ENCODE results near the gene STKLD1. TPM values are rescaled to one million over a fixed set of nuclear protein-coding genes. Genes with fewer than 3 reads are reported as not detected.
"Not testable (repeated sequence)": the region's sequence is repeated elsewhere in the genome, so short reads cannot be mapped to it uniquely, and the experiment has no call there.

Gene STKLD1
- total RNA-seq, 1 donor: 2.6 TPM

GRCh38 chr9:133332381-133332730 is 43.8 kb upstream of the STKLD1 start:
- no peak overlapping the region for H3K4me3 ChIP-seq (ENCODE audit: low read depth, low read length)
- no peak for DNase-seq (ENCODE audit: low read depth)
- no peak for TF ChIP-seq CTCF (IDR thresholded peaks at IDR 0.05; ENCODE audit: insufficient read depth, low read depth, low read length)

DNA sequence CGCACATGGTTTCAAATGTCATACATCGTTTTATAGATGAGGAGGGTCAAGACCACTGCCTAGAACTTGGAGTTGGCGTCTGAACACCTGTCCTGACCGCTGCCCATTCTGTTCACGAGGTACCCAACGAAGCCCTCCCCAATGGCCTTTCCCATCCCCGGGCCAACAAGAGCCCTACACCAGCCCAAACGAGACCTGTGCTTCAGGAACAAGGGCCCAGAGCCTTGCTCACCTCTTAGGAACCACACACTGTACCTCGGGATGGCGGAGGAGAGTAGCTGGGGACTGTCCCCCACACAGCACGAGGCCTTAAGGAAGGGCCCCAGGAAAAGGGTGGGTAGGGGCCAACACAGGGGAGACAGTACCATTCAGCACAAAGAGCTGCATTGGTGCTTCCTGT is 43.2 kb upstream of the STKLD1 start:
- DNase-seq (ENCODE audit: low read depth): no peak
- H3K4me3 ChIP-seq (ENCODE audit: low read depth, low read length): no peak overlapping the region
- no peak for TF ChIP-seq CTCF (IDR thresholded peaks at IDR 0.05; ENCODE audit: insufficient read depth, low read depth, low read length)

- no peak for DNase-seq (ENCODE audit: low read depth)
- TF ChIP-seq CTCF (IDR thresholded peaks at IDR 0.05; ENCODE audit: insufficient read depth, low read depth, low read length): no peak
- H3K4me3 ChIP-seq (ENCODE audit: low read depth, low read length): no peak overlapping the region
Measured at GRCh38 chr9:133333566-133333965, 42.6 kb upstream of the STKLD1 start.

GRCh38 chr9:133334161-133334560 is 42.0 kb upstream of the STKLD1 start:
- no peak overlapping the region for H3K4me3 ChIP-seq (ENCODE audit: low read depth, low read length)
- DNase-seq (ENCODE audit: low read depth): no peak
- TF ChIP-seq CTCF (IDR thresholded peaks at IDR 0.05; ENCODE audit: insufficient read depth, low read depth, low read length): no peak

GRCh38 chr9:133334888-133335287 is 41.3 kb upstream of the STKLD1 start:
- not testable (repeated sequence) for DNase-seq (ENCODE audit: low read depth)

DNA sequence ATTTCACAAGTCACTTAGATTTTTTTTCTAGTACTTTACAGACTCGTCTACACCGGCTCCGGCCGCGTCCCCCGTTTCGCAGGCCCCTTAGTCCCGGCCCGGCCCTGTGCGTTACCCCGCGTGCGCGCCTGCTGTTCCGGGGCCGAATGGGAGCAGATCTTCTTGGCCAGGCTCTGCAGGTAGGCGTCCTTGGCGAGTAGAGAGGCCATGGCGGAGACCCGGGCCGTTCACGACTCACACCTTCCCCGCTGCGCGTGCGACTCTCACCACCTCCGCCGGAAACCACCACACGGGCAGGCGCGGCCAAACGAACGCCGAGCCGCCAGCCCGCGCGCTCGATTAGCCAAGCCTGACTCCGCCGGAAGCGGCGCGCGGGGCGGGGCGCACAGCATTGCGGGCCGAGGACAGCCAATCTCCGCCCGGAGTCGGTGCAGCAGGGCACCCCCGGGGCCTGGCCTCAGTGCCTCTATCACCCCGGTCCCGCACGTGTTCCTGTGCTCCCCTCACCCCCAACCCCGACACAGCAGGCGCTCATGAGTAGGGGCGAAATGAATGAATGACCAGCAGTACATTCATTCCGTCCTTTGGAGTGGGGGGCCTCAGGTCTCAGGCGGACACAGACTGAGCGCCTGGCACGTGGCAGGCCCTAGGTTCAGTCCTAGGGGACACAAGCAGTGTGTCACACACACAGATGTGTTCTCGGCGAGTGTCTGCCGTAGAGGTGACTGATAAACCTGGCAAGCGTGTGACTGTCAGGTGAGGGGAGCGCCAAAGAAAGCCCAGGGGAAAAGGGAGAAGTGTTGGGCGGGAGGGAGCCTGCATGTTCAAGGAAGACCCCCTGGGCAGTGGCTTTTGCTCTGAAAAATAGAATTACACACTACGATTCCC is 40.0 kb upstream of the STKLD1 start, which contains the start of gene SURF6:
Gene SURF6 (minus strand): TSS at position 265 of the 888 bp plus-strand sequence. CDS start 56 bp downstream, at position 209.
- H3K4me3 ChIP-seq (ENCODE audit: low read depth, low read length): peak within 1 kb of the TSS; percentile 89
- peak; percentile 85 for DNase-seq (ENCODE audit: low read depth)
- no peak for TF ChIP-seq CTCF (IDR thresholded peaks at IDR 0.05; ENCODE audit: insufficient read depth, low read depth, low read length)

More at GRCh38 chr9:133334888-133335287, 41.3 kb upstream of the STKLD1 start:
- peak overlapping the region; percentile 89 for H3K4me3 ChIP-seq (ENCODE audit: low read depth, low read length)

GRCh38 chr9:133339641-133340040 is 36.5 kb upstream of the STKLD1 start:
- no peak for TF ChIP-seq CTCF (IDR thresholded peaks at IDR 0.05; ENCODE audit: insufficient read depth, low read depth, low read length)
- no peak overlapping the region for H3K4me3 ChIP-seq (ENCODE audit: low read depth, low read length)
- DNase-seq (ENCODE audit: low read depth): no peak

Measured in fibroblast of villous mesenchyme (primary cell).